Stimulated activated naive B cell treated with anti-CD40 and anti-IgM and Interleukin-4, amounts not matched to agents 10 μg/mL and 1 μg/mL and 100 μg/mL, for 72 hours (primary cell): ENCODE measurements around the gene MAFB.

ENCODE experiments used
- ATAC-seq, 2 donors: fragments of 150-1000 bp; cut with Tn5 transposase; replicated peaks; 2 replicates each; pipeline ENCODE4 v1.10.0; 2021; ENCODE audit warnings: moderate library complexity in 1 of 2
- DNase-seq: peaks from one replicate; pipeline ENCODE4 v3.0.0; 2021
- H3K27ac Mint-ChIP-seq: one replicate; pipeline ENCODE4 v1.8.0; 2022; ENCODE audit warnings: mild to moderate bottlenecking, mixed read lengths
- H3K27me3 Mint-ChIP-seq, 2 donors: one replicate each; pipeline ENCODE4 v1.8.0; 2022; ENCODE audit warnings: mixed read lengths in 2 of 2
- H3K36me3 Mint-ChIP-seq, 2 donors: one replicate each; pipeline ENCODE4 v1.8.0; 2022; ENCODE audit warnings: mixed read lengths in 2 of 2, mild to moderate bottlenecking in 1 of 2
- H3K4me1 Mint-ChIP-seq, 2 donors: one replicate each; pipeline ENCODE4 v1.8.0; 2022; ENCODE audit warnings: mixed read lengths in 2 of 2, mild to moderate bottlenecking in 1 of 2
- H3K4me3 Mint-ChIP-seq, 2 donors: one replicate each; pipeline ENCODE4 v1.8.0; 2022; ENCODE audit warnings: mild to moderate bottlenecking in 2 of 2, mixed read lengths in 2 of 2, moderate library complexity in 1 of 2
- H3K9me3 Mint-ChIP-seq, 2 donors: one replicate each; pipeline ENCODE4 v1.8.0; 2022; ENCODE audit warnings: mixed read lengths in 2 of 2, mild to moderate bottlenecking in 1 of 2

The MAFB gene

GRCh38 chr20:40714109-40714508 is 25.1 kb upstream of the MAFB start:
- no peak overlapping the region for H3K27ac Mint-ChIP-seq
- H3K4me3 Mint-ChIP-seq, result no peak overlapping the region
- no peaks in the 10 kb centered on the region for H3K9me3 Mint-ChIP-seq
- H3K4me1 Mint-ChIP-seq, result no peaks in the 10 kb centered on the region
- H3K36me3 Mint-ChIP-seq, result no peaks in the 10 kb centered on the region
- H3K27me3 Mint-ChIP-seq, result peaks cover 23 to 24% of the 10 kb centered on the region in 2 donors
- ATAC-seq (no peak), DNase-seq (no peak)

- H3K4me1 Mint-ChIP-seq, result no peaks in the 10 kb centered on the region
- no peak overlapping the region for H3K27ac Mint-ChIP-seq
- no peaks in the 10 kb centered on the region for H3K36me3 Mint-ChIP-seq
- ATAC-seq (no peak), DNase-seq (no peak)
- no peak overlapping the region for H3K4me3 Mint-ChIP-seq
- peaks cover 21 to 23% of the 10 kb centered on the region in 2 donors for H3K27me3 Mint-ChIP-seq
- H3K9me3 Mint-ChIP-seq, result no peaks in the 10 kb centered on the region
These were observed 24.5 kb upstream of the MAFB start for GRCh38 chr20:40713508-40713907.

- no peaks in the 10 kb centered on the region for H3K36me3 Mint-ChIP-seq
- H3K4me1 Mint-ChIP-seq, result no peaks in the 10 kb centered on the region
- H3K27ac Mint-ChIP-seq, result no peak overlapping the region
- DNase-seq (no peak), ATAC-seq (no peak)
- no peak overlapping the region for H3K4me3 Mint-ChIP-seq
- H3K27me3 Mint-ChIP-seq, result peaks cover 10% of the 10 kb centered on the region in 2 donors
- H3K9me3 Mint-ChIP-seq, result no peaks in the 10 kb centered on the region
These were observed 22.0 kb upstream of the MAFB start for GRCh38 chr20:40711079-40711478.

- no peaks in the 10 kb centered on the region for H3K4me1 Mint-ChIP-seq
- H3K36me3 Mint-ChIP-seq, result no peaks in the 10 kb centered on the region
- no peaks in the 10 kb centered on the region for H3K9me3 Mint-ChIP-seq
- H3K4me3 Mint-ChIP-seq, result no peak overlapping the region
- H3K27ac Mint-ChIP-seq, result no peak overlapping the region
- DNase-seq, result no peak
- ATAC-seq, result no peak
- H3K27me3 Mint-ChIP-seq, result peaks cover 7 to 10% of the 10 kb centered on the region in 2 donors
These were observed 21.6 kb upstream of the MAFB start for GRCh38 chr20:40710603-40711002.

- Mint-ChIP-seq H3K4me3 (no peak overlapping the region), H3K27me3 (peaks cover 7 to 12% of the 10 kb centered on the region in 2 donors), H3K4me1 (no peaks in the 10 kb centered on the region), H3K36me3 (no peaks in the 10 kb centered on the region), H3K9me3 (peaks cover 0 to 3% of the 10 kb centered on the region in 2 donors), H3K27ac (no peak overlapping the region)
- no peak for DNase-seq
- ATAC-seq, result peak; percentile 54 to 55
These were observed 18.0 kb upstream of the MAFB start for GRCh38 chr20:40706977-40707582.

GRCh38 chr20:40705413-40705812 is 16.4 kb upstream of the MAFB start:
- ATAC-seq, result no peak
- H3K4me3 Mint-ChIP-seq, result no peak overlapping the region
- H3K4me1 Mint-ChIP-seq, result no peaks in the 10 kb centered on the region
- peaks cover 0 to 3% of the 10 kb centered on the region in 2 donors for H3K9me3 Mint-ChIP-seq
- H3K27me3 Mint-ChIP-seq, result peaks cover 8 to 13% of the 10 kb centered on the region in 2 donors
- DNase-seq, result no peak
- no peaks in the 10 kb centered on the region for H3K36me3 Mint-ChIP-seq
- no peak overlapping the region for H3K27ac Mint-ChIP-seq

- no peaks in the 10 kb centered on the region for H3K4me1 Mint-ChIP-seq
- no peak overlapping the region for H3K4me3 Mint-ChIP-seq
- H3K27me3 Mint-ChIP-seq, result peaks cover 8 to 17% of the 10 kb centered on the region in 2 donors
- ATAC-seq, result no peak
- H3K27ac Mint-ChIP-seq, result no peak overlapping the region
- H3K36me3 Mint-ChIP-seq, result no peaks in the 10 kb centered on the region
- peaks cover 0 to 3% of the 10 kb centered on the region in 2 donors for H3K9me3 Mint-ChIP-seq
- no peak for DNase-seq
These were observed 15.8 kb upstream of the MAFB start for GRCh38 chr20:40704828-40705227.

- Mint-ChIP-seq H3K27ac (no peak overlapping the region), H3K9me3 (peaks cover 0 to 3% of the 10 kb centered on the region in 2 donors), H3K4me3 (no peak overlapping the region), H3K27me3 (peaks cover 8 to 17% of the 10 kb centered on the region in 2 donors), H3K4me1 (no peaks in the 10 kb centered on the region), H3K36me3 (no peaks in the 10 kb centered on the region)
- ATAC-seq (no peak), DNase-seq (no peak)
These were observed 15.0 kb upstream of the MAFB start for GRCh38 chr20:40703975-40704530.

GRCh38 chr20:40702504-40702903 is 13.5 kb upstream of the MAFB start:
- no peak overlapping the region for H3K27ac Mint-ChIP-seq
- H3K36me3 Mint-ChIP-seq, result no peaks in the 10 kb centered on the region
- no peak for ATAC-seq
- peaks cover 21% of the 10 kb centered on the region in 2 donors for H3K27me3 Mint-ChIP-seq
- peaks cover 0 to 5% of the 10 kb centered on the region in 2 donors for H3K9me3 Mint-ChIP-seq
- H3K4me1 Mint-ChIP-seq, result no peaks in the 10 kb centered on the region
- DNase-seq, result no peak
- no peak overlapping the region for H3K4me3 Mint-ChIP-seq

GRCh38 chr20:40698744-40699143 is 9.7 kb upstream of the MAFB start:
- H3K27me3 Mint-ChIP-seq, result peaks cover 43 to 52% of the 10 kb centered on the region in 2 donors

GRCh38 chr20:40698281-40698680 is 9.2 kb upstream of the MAFB start:
- H3K4me3 Mint-ChIP-seq, result no peak overlapping the region
- H3K9me3 Mint-ChIP-seq, result peaks cover 0 to 5% of the 10 kb centered on the region in 2 donors
- no peaks in the 10 kb centered on the region for H3K36me3 Mint-ChIP-seq
- H3K27ac Mint-ChIP-seq, result no peak overlapping the region
- no peaks in the 10 kb centered on the region for H3K4me1 Mint-ChIP-seq
- H3K27me3 Mint-ChIP-seq, result peaks cover 48 to 57% of the 10 kb centered on the region in 2 donors
- ATAC-seq, result no peak
- DNase-seq, result no peak

More at GRCh38 chr20:40698744-40699143, 9.7 kb upstream of the MAFB start:
- Mint-ChIP-seq H3K36me3 (no peaks in the 10 kb centered on the region), H3K4me1 (no peaks in the 10 kb centered on the region), H3K9me3 (peaks cover 0 to 5% of the 10 kb centered on the region in 2 donors), H3K4me3 (no peak overlapping the region), H3K27ac (no peak overlapping the region)
- ATAC-seq (no peak), DNase-seq (no peak)

- H3K36me3 Mint-ChIP-seq, result no peaks in the 10 kb centered on the region
- H3K9me3 Mint-ChIP-seq, result peaks cover 0 to 4% of the 10 kb centered on the region in 2 donors
- H3K4me1 Mint-ChIP-seq, result peaks cover 2 to 3% of the 10 kb centered on the region in 2 donors
- no peak overlapping the region for H3K27ac Mint-ChIP-seq
- H3K27me3 Mint-ChIP-seq, result peaks cover 48 to 62% of the 10 kb centered on the region in 2 donors
- DNase-seq (no peak), ATAC-seq (no peak)
- H3K4me3 Mint-ChIP-seq, result no peak overlapping the region
These were observed 8.5 kb upstream of the MAFB start for GRCh38 chr20:40697541-40697940.

- peaks cover 0 to 2% of the 10 kb centered on the region in 2 donors for H3K9me3 Mint-ChIP-seq
- peaks cover 61 to 79% of the 10 kb centered on the region in 2 donors for H3K27me3 Mint-ChIP-seq
- no peak overlapping the region for H3K27ac Mint-ChIP-seq
- no peaks in the 10 kb centered on the region for H3K36me3 Mint-ChIP-seq
- DNase-seq (no peak), ATAC-seq (no peak)
- no peak overlapping the region for H3K4me3 Mint-ChIP-seq
- H3K4me1 Mint-ChIP-seq, result peaks cover 5 to 10% of the 10 kb centered on the region in 2 donors
These were observed 6.2 kb upstream of the MAFB start for GRCh38 chr20:40695214-40695613.

- Mint-ChIP-seq H3K4me3 (no peak overlapping the region), H3K36me3 (no peaks in the 10 kb centered on the region), H3K27me3 (peaks cover 68 to 89% of the 10 kb centered on the region in 2 donors), H3K9me3 (peaks cover 0 to 2% of the 10 kb centered on the region in 2 donors), H3K4me1 (peaks cover 10 to 20% of the 10 kb centered on the region in 2 donors), H3K27ac (no peak overlapping the region)
- DNase-seq, result no peak
- no peak for ATAC-seq
These were observed 5.2 kb upstream of the MAFB start for GRCh38 chr20:40694246-40694645.

- Mint-ChIP-seq H3K27me3 (peaks cover 72 to 89% of the 10 kb centered on the region in 2 donors), H3K4me1 (peaks cover 14 to 31% of the 10 kb centered on the region in 2 donors), H3K4me3 (no peak overlapping the region), H3K36me3 (no peaks in the 10 kb centered on the region), H3K9me3 (no peaks in the 10 kb centered on the region), H3K27ac (peak overlapping the region; percentile 21)
- no peak for DNase-seq
- no peak for ATAC-seq
These were observed 3.4 kb upstream of the MAFB start for GRCh38 chr20:40692240-40693011.
